ENCODE measurements around the gene STK31.
"Not testable (repeated sequence)": the region's sequence is repeated elsewhere in the genome, so short reads cannot be mapped to it uniquely, and the experiment has no call there.

DNA sequence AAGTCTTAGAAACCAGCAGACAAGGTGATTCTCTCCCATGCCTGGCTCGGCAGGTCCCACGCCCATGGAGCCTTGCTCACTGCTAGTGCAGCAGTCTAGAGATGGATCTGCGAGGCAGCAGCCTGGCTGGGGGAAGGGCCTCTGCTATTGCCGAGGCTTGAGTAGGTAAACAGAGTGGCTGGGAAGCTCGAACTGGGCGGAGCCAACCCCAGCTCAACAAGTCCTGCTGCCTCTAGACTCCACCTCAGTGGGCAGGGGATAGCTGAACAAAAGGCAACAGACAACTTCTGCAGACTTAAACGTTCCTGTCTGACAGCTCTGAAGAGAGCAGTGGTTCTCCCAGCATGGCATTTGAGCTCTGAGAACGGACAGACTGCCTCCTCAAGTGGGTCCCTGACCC, 134.8 kb downstream of the STK31 start:
- TF ChIP-seq, protein P1, sequence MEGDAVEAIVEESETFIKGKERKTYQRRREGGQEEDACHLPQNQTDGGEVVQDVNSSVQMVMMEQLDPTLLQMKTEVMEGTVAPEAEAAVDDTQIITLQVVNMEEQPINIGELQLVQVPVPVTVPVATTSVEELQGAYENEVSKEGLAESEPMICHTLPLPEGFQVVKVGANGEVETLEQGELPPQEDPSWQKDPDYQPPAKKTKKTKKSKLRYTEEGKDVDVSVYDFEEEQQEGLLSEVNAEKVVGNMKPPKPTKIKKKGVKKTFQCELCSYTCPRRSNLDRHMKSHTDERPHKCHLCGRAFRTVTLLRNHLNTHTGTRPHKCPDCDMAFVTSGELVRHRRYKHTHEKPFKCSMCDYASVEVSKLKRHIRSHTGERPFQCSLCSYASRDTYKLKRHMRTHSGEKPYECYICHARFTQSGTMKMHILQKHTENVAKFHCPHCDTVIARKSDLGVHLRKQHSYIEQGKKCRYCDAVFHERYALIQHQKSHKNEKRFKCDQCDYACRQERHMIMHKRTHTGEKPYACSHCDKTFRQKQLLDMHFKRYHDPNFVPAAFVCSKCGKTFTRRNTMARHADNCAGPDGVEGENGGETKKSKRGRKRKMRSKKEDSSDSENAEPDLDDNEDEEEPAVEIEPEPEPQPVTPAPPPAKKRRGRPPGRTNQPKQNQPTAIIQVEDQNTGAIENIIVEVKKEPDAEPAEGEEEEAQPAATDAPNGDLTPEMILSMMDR (IDR thresholded peaks at IDR 0.05; ENCODE audit: poor library complexity), result not testable (repeated sequence)
- not testable (repeated sequence) for TF ChIP-seq EZH2 (IDR thresholded peaks at IDR 0.05; ENCODE audit: borderline replicate concordance)
